Adipocyte (in vitro differentiated cells): Measurements from ENCODE around the gene SLC24A3.

ENCODE experiments used
- DNase-seq: peaks from one replicate; pipeline ENCODE4 v3.0.0-alpha.2; 2015; ENCODE audit warnings: low read depth
- H3K27me3 ChIP-seq: replicated peaks from 2 replicates; pipeline ENCODE4 v1.7.0; 2013; ENCODE audit warnings: mild to moderate bottlenecking, low read length, moderate library complexity; ENCODE audit not compliant: control insufficient read depth, insufficient read depth
- H3K36me3 ChIP-seq: 2 replicates; pipeline ENCODE4 v1.7.0; 2013; ENCODE audit warnings: low read length, mild to moderate bottlenecking, moderate library complexity; ENCODE audit not compliant: control insufficient read depth, insufficient read depth, severe bottlenecking
- H3K4me1 ChIP-seq: 2 replicates; pipeline ENCODE4 v1.7.0; 2013; ENCODE audit warnings: mild to moderate bottlenecking, low read length, moderate library complexity; ENCODE audit not compliant: control insufficient read depth, insufficient read depth
- H3K4me3 ChIP-seq: 2 replicates; pipeline ENCODE4 v1.7.0; 2013; ENCODE audit warnings: mild to moderate bottlenecking, low read length, moderate library complexity
- H3K9ac ChIP-seq: 2 replicates; pipeline ENCODE4 v1.7.0; 2013; ENCODE audit warnings: mild to moderate bottlenecking, low read length, moderate library complexity
- H3K9me3 ChIP-seq: 2 replicates; pipeline ENCODE4 v1.7.0; 2013; ENCODE audit warnings: mild to moderate bottlenecking, low read length, moderate library complexity; ENCODE audit not compliant: control insufficient read depth

The SLC24A3 gene

DNA sequence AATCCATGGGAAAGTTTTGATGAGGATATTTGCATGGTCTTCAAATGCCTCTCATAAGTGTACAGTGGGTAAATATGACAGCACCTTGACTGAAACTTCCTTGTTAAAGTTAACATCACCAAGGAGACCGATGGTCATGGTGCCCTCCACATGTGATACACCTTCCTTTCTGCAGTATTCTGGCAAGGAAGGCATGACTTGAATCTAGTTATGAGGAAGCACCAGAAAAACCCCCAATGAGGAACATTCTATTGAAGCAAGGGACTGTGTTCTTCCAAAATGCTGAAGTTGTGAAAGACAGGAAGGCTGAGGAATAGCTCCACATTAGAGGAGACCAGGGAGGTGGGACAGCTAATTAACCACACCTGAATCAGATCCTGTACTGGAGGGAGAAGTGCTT lies 118.3 kb downstream of the SLC24A3 start:
- no peak overlapping the region for H3K4me3 ChIP-seq
- H3K27me3 ChIP-seq: peaks cover 20% of the 10 kb centered on the region
- H3K4me1 ChIP-seq: no peaks in the 10 kb centered on the region
- DNase-seq: no peak
- no peaks in the 10 kb centered on the region for H3K9me3 ChIP-seq
- H3K36me3 ChIP-seq: no peaks in the 10 kb centered on the region
- no peak overlapping the region for H3K9ac ChIP-seq

GRCh38 chr20:19333563-19333962 lies 121.1 kb downstream of the SLC24A3 start:
- no peak for DNase-seq
- no peaks in the 10 kb centered on the region for H3K36me3 ChIP-seq
- no peaks in the 10 kb centered on the region for H3K4me1 ChIP-seq
- H3K9me3 ChIP-seq: no peaks in the 10 kb centered on the region
- no peak overlapping the region for H3K9ac ChIP-seq
- H3K4me3 ChIP-seq: no peak overlapping the region
- peaks cover 17% of the 10 kb centered on the region for H3K27me3 ChIP-seq

- Histone ChIP-seq H3K4me1 (no peaks in the 10 kb centered on the region), H3K4me3 (no peak overlapping the region), H3K27me3 (peaks cover 23% of the 10 kb centered on the region), H3K9ac (no peak overlapping the region), H3K36me3 (no peaks in the 10 kb centered on the region), H3K9me3 (no peaks in the 10 kb centered on the region)
- DNase-seq: no peak
These were observed 122.9 kb downstream of the SLC24A3 start for GRCh38 chr20:19335341-19335740.

DNA sequence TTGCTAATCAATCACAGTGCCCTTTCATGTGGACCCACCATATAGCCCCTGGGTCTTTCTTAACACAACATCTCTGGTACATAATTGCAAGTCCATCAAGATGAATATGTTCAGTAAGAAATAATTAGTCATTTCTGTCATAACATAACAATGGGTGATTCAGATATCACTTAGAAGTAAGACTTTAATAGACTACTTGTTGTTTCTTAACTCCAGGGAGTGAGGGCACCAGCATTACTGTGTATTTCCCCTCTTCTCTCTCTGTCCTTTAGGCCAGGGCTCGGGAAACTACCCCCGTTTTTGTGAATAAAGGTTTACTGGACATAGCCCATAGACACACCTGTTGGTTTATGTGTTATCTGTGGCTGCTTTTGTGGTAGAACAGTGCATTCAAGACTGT lies 123.5 kb downstream of the SLC24A3 start:
- H3K27me3 ChIP-seq: peaks cover 24% of the 10 kb centered on the region
- no peaks in the 10 kb centered on the region for H3K9me3 ChIP-seq
- DNase-seq: no peak
- H3K9ac ChIP-seq: no peak overlapping the region
- no peaks in the 10 kb centered on the region for H3K4me1 ChIP-seq
- no peaks in the 10 kb centered on the region for H3K36me3 ChIP-seq
- no peak overlapping the region for H3K4me3 ChIP-seq

DNA sequence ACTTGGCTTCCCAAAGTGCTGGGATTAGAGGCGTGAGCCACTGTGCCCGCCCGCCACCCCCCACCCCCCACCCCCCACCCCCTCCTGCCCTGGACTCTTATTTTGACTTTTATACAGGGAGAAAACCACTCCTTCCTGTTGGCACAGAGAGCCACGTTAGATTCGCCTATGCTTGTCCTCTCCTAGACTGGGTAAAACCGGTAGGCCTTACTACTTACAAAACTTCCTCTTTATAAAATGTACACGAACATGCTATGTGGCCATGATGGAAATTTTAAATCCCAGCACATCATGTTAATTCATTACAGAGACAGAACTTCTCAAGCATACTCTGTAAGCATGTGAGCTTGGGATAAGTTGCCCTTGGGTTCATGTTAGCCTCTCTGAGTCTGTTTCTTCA lies 124.2 kb downstream of the SLC24A3 start:
- H3K27me3 ChIP-seq: peaks cover 27% of the 10 kb centered on the region
- no peak for DNase-seq
- no peak overlapping the region for H3K4me3 ChIP-seq
- no peaks in the 10 kb centered on the region for H3K36me3 ChIP-seq
- no peaks in the 10 kb centered on the region for H3K9me3 ChIP-seq
- no peaks in the 10 kb centered on the region for H3K4me1 ChIP-seq
- H3K9ac ChIP-seq: no peak overlapping the region

DNA sequence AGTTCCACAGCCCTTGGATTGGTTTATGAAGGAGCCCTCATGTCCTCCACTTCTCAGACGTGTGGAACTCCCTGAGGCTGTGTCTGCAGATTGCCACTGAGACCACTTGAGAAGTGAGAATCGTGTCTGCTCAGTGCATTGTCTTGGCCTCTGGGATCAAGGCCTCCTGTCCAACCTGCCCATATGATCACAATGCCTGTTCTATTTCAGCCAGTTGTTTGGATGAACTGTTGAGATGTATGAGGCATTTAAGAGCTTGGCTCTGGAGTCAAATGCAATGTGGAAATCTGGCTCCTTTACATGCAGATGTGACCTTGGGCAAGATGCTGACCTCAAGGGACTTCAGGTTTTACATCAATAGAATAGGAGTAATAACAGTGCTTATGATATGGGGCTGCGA lies 125.9 kb downstream of the SLC24A3 start:
- Histone ChIP-seq H3K9me3 (no peaks in the 10 kb centered on the region), H3K36me3 (no peaks in the 10 kb centered on the region), H3K4me1 (no peaks in the 10 kb centered on the region), H3K27me3 (peaks cover 27% of the 10 kb centered on the region), H3K4me3 (no peak overlapping the region), H3K9ac (no peak overlapping the region)
- no peak for DNase-seq

- H3K36me3 ChIP-seq: no peaks in the 10 kb centered on the region
- peaks cover 27% of the 10 kb centered on the region for H3K27me3 ChIP-seq
- no peak overlapping the region for H3K9ac ChIP-seq
- no peaks in the 10 kb centered on the region for H3K4me1 ChIP-seq
- H3K4me3 ChIP-seq: no peak overlapping the region
- DNase-seq: peak; percentile 36
- H3K9me3 ChIP-seq: no peaks in the 10 kb centered on the region
These were observed 126.5 kb downstream of the SLC24A3 start for GRCh38 chr20:19338960-19339359.

- no peak overlapping the region for H3K9ac ChIP-seq
- H3K4me3 ChIP-seq: no peak overlapping the region
- no peaks in the 10 kb centered on the region for H3K9me3 ChIP-seq
- DNase-seq: no peak
- H3K27me3 ChIP-seq: peaks cover 27% of the 10 kb centered on the region
- no peaks in the 10 kb centered on the region for H3K36me3 ChIP-seq
- no peaks in the 10 kb centered on the region for H3K4me1 ChIP-seq
These were observed 129.1 kb downstream of the SLC24A3 start for GRCh38 chr20:19341348-19342053.

DNA sequence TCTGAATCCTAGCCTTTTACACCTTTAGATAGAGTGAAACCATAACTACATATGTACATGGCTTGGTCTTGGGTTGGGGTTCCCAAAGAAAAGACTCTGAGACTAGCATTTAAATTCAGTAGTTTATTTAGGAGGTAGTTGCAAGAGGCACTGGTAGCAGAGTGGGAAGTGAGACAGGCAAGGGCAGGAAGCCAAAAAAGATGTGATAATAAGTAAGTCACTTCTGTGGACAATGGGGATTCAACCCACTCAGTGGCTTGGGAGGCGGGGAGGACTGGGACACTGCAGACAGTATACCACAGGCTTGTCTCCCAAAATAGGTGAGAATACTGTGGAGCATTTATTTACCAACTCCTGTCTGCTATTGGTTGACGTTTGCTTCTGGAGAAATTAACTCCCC lies 131.9 kb downstream of the SLC24A3 start:
- no peaks in the 10 kb centered on the region for H3K4me1 ChIP-seq
- DNase-seq: no peak
- H3K9ac ChIP-seq: no peak overlapping the region
- no peaks in the 10 kb centered on the region for H3K9me3 ChIP-seq
- no peaks in the 10 kb centered on the region for H3K36me3 ChIP-seq
- no peak overlapping the region for H3K4me3 ChIP-seq
- peaks cover 26% of the 10 kb centered on the region for H3K27me3 ChIP-seq

DNA sequence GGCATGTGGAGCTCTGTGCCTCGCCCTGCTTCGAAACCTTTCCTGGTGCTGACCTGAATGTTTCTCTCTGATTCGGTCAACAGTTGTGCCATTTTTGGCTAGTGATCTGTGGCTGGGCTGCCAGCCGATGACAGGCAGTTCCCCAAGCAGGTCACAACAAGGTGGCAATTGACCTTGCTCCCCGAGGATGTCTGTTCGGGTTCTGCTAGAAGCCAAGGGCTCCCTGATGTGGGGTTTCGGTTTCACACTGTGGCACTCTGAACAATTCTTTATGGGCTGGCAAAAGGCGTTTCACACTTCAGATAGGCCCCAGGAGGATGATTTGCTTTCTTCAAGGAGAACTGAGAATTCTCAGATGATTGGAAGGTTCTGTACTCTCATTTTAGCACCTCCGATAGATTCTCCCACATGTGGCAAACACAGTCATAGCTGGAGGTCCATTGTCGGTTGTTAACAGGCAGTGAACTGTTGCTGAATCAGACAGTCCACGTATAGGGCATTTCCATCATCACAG lies 135.6 kb downstream of the SLC24A3 start:
- Histone ChIP-seq H3K27me3 (peaks cover 8% of the 10 kb centered on the region), H3K4me1 (no peaks in the 10 kb centered on the region), H3K4me3 (no peak overlapping the region), H3K9me3 (no peaks in the 10 kb centered on the region), H3K36me3 (no peaks in the 10 kb centered on the region), H3K9ac (no peak overlapping the region)
- no peak for DNase-seq

DNA sequence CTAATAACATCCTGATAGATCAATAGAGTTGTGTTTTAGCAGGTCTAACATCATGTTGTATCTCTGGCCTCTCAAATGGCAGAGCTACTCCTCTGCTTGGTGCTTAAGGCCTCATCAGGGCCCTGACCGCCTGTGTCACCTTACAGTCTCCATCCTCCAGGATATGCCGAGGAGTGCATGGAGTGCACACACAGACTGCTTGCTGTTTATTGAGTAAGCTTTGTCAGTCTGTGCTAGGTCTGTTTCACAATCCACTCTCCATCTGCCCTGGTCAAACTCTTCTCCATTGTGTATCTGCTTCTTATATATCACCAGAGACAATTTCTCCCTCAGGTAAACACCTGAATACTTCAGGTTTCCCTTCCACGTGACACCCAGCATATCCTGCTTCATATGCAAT lies 136.1 kb downstream of the SLC24A3 start:
- no peak overlapping the region for H3K4me3 ChIP-seq
- H3K9ac ChIP-seq: no peak overlapping the region
- no peaks in the 10 kb centered on the region for H3K9me3 ChIP-seq
- no peaks in the 10 kb centered on the region for H3K36me3 ChIP-seq
- H3K27me3 ChIP-seq: peaks cover 8% of the 10 kb centered on the region
- no peaks in the 10 kb centered on the region for H3K4me1 ChIP-seq
- DNase-seq: no peak

DNA sequence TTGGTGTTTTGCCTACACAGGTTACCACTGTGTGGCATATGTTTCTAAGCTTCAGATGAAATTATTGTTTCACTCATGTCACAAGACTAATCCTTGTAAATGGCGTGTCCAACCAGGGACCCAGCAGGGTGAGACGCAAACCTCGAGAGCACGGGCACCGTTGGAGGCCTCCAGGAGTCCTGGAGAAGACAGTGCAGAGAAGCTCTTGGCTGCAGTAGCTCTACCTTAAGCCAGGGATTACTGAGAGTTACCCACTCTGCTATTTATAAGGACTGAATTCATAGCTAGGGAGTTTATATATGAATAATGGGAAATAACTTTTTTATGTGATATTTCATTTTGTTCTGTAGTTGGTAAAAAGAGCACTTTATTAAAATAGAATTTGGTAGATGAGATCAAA lies 137.4 kb downstream of the SLC24A3 start:
- no peaks in the 10 kb centered on the region for H3K36me3 ChIP-seq

More for the DNA sequence above, 137.4 kb downstream of the SLC24A3 start:
- Histone ChIP-seq H3K4me1 (no peaks in the 10 kb centered on the region), H3K4me3 (no peak overlapping the region), H3K9ac (no peak overlapping the region), H3K27me3 (peaks cover 8% of the 10 kb centered on the region), H3K9me3 (no peaks in the 10 kb centered on the region)
- no peak for DNase-seq
